EL (cell line): ENCODE results near the gene HTR3B.

Source experiments
- DNase-seq: peaks from one replicate; pipeline ENCODE4 v3.0.0-alpha.2; 2016

The HTR3B gene

GRCh38 chr11:113949891-113950290 lies 45.3 kb downstream of the HTR3B start:
- DNase-seq, result no peak

DNA sequence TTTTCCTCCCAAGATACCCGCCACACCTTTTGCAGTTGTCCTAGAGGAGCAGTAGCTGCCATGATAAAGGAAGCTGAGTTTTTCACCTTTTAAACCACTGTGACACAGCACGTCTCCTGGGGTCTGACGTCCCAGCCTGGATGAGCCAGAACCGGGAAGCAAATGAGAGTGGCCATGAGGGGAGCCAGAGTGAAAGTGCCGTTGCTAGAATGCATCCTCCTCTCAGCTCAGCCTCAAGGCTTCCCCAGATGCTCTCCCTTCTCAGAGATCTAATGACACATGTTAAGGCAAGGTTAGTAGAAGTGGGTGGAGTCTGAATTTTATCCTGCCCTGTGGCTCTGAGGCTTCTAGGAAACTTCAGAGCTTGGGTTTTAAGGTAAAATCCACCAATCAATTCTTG lies 46.9 kb downstream of the HTR3B start:
- no peak for DNase-seq

GRCh38 chr11:113952070-113952469 lies 47.5 kb downstream of the HTR3B start:
- no peak for DNase-seq

DNA sequence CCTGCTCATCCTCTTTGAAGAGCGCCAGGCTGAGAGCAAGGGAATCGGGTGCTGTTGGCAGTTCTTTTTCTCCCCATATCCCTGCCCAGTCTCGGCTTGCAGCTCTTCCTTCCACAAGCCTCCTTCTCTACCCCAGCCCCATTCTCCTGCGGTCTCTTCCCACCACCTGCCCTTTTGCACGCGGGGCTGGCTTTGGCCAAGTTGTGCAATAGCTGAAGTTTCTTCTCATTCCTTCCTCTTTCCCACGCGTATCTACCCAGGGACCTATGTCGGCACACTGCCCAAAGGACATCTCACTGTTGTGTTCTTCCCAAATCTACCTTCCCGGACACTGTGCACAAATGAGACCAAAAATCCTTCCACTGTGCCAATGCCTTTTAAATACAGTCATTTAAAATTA lies 48.0 kb downstream of the HTR3B start:
- DNase-seq, result no peak

GRCh38 chr11:113954235-113954634 lies 49.6 kb downstream of the HTR3B start:
- no peak for DNase-seq

DNA sequence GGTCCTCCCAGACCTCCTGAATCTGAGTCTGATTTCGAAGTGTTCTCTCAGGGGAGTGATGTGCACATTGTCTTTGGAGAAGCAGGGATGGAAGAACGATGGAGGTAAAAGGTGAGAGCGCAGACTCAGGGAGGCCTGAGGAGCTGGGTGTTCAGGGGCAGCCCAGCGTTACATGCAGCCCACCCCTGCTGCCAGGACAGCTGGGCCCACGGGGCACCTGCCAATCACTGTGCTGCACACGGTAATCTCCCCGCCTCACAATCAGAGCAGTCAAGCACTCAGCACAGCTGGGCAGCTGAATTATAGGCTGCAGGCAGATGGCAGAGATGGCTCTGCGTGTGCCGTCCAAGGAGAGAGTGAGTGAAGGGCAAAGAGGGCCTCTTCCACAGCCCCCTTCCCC lies 52.4 kb downstream of the HTR3B start:
- no peak for DNase-seq

DNA sequence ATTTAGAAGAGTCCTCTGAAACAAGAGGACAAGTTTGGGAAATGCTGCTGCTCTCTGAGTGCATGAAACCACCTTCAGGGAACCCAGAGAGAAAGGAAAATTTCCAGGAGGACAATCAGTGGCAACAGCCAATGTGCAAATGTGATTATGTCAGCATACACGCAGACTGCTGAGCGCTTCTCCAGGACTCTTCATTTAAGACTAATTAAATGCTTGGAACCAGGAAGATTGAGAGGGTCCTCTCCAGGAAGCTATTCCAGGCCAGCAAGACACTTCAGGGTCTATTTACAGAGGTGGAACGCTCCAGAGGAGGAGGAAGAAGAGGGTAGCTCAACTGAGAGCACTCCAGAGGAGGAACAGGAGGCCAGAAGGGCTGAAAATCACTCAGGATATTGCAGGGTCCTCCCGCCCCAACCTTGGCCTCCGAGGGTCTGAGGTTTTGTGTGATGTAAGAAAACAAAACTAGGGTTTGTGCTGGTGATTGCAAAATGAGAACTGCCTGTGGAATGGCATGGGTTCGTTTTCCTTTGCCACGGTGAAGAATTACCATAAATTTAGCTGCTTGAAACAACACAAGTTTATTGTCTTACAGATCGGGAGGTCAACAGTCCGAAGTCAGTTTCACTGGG lies 56.2 kb downstream of the HTR3B start:
- no peak for DNase-seq

- DNase-seq, result no peak
Measured at GRCh38 chr11:113967361-113967760, 62.8 kb downstream of the HTR3B start.

DNA sequence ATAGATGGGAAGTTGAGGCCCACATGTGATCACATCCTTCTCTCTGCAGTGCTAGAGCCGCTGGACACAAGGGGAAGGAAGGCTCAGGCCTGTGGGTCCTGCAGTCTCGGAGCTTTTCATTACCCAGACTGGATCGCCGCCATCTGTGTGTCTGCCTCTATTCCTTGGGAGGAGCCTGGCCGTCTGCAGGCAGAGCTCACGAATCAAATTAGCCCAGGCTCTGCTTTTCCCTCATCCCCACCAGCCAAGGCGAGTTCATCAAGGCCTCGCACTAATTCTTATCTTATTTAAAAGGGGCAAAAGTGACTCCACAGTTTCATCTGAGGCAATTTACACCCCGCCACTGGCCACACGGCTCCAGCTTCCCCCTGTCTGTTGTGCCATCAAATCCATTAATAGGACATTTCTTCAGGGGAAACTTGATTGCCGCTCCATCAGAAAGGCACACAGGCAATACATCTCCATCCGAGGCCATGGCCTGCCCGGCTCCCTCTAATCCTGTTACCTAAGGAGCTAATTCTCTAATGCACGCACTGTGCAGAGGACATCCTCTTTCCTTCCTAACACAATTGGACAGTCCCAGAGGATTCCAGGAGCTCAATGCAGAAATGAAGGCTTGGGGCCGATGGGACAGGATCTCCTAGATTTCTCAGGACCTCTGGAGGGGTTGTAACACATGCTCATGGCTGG lies 67.1 kb downstream of the HTR3B start:
- DNase-seq, result no peak

- DNase-seq, result no peak
Measured at GRCh38 chr11:113974741-113975470, 70.3 kb downstream of the HTR3B start, which contains the start of gene HTR3A. Gene HTR3A (plus strand): TSS chr11:113975108. CDS start chr11:113975326, 218 bp downstream.

DNA sequence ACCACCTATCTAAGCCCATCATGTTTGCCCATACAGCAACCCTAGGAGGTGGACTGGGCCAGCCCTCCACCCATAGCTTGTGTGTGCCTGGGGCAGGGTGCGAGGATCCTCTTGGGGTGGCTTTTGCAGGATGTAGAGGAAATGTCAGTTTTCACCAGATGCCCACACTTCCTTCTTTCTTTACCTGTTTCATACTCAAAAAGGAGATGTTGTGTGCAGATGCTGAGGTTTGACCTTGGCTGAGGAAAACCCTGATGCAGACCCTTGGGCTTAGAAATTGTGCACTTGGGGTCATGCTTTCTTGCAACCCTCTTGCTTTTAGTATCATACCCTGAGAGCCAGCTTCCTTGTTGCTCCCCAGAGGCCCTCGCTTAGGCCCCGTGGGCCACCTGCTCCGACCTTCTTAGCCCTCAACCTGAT lies 72.5 kb downstream of the HTR3B start:
- DNase-seq, result no peak

GRCh38 chr11:113977701-113978100 lies 73.1 kb downstream of the HTR3B start:
- no peak for DNase-seq

DNA sequence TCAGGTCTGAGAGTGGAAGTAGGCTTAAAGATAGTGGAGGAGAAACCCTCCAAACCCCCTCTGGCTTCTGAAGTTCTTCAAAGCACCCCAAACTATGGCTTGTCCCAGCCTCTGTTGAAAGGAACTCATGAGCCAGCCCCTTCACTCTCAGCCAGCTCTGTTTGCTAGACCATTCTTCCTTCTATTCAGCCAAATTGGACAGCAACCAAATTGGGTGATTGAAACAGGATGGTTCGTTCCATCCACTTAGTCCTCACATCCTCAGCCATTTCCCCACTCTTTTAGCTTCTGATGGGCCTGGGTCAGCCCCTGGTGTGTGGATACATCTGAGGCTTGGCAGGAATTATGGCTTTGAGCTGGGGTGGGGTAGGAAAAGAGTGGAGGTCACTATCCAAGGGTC lies 74.8 kb downstream of the HTR3B start:
- no peak for DNase-seq

- no peak for DNase-seq
Measured at GRCh38 chr11:113980785-113981184, 76.2 kb downstream of the HTR3B start.

GRCh38 chr11:113982306-113982705 lies 77.7 kb downstream of the HTR3B start:
- DNase-seq, result no peak

- no peak for DNase-seq
Measured at GRCh38 chr11:113984781-113985180, 80.2 kb downstream of the HTR3B start.

GRCh38 chr11:113985906-113986305 lies 81.3 kb downstream of the HTR3B start:
- DNase-seq, result no peak

DNA sequence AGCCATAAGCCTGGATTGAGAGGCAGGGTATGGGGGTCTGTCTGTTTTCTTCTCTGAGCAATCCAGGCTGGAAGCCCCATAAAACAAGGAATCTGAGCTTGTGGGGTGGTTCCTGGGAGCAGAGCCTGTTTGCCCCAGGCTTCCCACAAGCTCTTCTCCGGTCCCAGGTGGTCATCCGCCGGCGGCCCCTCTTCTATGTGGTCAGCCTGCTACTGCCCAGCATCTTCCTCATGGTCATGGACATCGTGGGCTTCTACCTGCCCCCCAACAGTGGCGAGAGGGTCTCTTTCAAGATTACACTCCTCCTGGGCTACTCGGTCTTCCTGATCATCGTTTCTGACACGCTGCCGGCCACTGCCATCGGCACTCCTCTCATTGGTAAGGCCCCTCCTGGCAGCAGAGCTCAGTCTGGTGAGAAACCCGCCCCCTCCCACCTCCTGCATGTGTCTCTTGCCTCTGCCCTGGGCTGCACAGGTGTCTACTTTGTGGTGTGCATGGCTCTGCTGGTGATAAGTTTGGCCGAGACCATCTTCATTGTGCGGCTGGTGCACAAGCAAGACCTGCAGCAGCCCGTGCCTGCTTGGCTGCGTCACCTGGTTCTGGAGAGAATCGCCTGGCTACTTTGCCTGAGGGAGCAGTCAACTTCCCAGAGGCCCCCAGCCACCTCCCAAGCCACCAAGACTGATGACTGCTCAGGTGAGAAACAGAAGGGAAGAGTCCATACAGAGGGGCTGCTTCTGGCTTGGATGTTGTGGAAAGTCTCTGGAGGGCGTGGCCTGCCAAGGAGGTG lies 82.0 kb downstream of the HTR3B start:
- DNase-seq, result no peak

DNA sequence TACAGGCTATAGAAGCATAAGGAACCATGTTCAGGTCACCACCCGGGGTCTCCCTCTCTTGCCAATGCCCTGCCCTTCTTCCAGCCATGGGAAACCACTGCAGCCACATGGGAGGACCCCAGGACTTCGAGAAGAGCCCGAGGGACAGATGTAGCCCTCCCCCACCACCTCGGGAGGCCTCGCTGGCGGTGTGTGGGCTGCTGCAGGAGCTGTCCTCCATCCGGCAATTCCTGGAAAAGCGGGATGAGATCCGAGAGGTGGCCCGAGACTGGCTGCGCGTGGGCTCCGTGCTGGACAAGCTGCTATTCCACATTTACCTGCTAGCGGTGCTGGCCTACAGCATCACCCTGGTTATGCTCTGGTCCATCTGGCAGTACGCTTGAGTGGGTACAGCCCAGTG lies 84.8 kb downstream of the HTR3B start:
- DNase-seq, result no peak

DNA sequence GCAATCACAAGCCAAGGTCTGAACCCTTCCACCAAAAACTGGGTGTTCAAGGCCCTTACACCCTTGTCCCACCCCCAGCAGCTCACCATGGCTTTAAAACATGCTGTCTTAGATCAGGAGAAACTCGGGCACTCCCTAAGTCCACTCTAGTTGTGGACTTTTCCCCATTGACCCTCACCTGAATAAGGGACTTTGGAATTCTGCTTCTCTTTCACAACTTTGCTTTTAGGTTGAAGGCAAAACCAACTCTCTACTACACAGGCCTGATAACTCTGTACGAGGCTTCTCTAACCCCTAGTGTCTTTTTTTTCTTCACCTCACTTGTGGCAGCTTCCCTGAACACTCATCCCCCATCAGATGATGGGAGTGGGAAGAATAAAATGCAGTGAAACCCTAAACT lies 85.3 kb downstream of the HTR3B start:
- DNase-seq, result no peak

DNA sequence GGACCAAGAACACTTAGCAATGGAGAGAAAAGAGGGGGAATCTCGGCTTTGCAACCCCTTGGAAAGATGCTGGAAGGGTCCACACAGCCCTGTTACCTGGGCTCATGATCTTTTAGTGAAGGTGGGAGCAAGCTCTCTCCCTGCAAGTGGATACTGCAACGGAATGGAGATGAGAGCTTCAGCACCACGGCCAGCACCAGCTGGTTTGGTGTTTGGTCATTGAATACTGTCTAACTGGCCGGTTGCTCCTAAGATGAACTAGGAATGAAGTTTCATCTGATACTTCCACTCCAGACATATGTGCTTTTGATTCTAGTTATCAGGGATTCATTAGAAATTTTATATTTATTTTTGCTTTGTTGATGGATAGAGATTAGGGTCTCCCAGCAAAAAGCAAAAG lies 86.6 kb downstream of the HTR3B start:
- peak; percentile 7 for DNase-seq

GRCh38 chr11:113991718-113992458 lies 87.3 kb downstream of the HTR3B start:
- peak; percentile 5 for DNase-seq
